Measurements from ENCODE around the gene MEST. TPM values are rescaled to one million over a fixed set of nuclear protein-coding genes. Genes with fewer than 3 reads are reported as not detected.

Gene MEST
- total RNA-seq, 1 experiment from 2014 or later = 49.5 TPM

DNA sequence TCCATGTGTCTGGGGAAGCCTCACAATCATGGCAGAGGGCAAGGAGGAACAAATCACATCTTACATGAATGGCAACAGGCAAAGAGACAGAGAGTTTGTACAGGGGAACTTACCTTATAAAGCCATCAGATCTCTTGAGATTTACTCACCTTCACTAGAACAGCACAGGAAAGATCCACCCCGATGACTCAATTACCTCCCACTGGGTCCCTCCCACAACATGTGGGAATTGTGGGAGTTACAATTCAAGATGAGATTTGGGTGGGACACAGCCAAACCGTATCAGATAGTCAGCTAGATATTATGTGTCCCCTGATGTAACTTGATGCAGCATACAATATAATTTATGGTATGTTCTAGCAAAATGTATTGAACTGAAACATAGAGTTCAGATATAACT is 36.9 kb upstream of the MEST start:
- ATAC-seq = no peak
- TF ChIP-seq, protein P1, sequence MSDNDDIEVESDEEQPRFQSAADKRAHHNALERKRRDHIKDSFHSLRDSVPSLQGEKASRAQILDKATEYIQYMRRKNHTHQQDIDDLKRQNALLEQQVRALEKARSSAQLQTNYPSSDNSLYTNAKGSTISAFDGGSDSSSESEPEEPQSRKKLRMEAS (IDR thresholded peaks at IDR 0.05) = no peak
- no peak for TF ChIP-seq POLR2AphosphoS5 (IDR thresholded peaks at IDR 0.05; ENCODE audit: low read depth, low read length)
- TF ChIP-seq JUND (IDR thresholded peaks at IDR 0.05) = no peak
- no peak for TF ChIP-seq SP1 (IDR thresholded peaks at IDR 0.05; ENCODE audit: low read depth)
- TF ChIP-seq POLR2A (IDR thresholded peaks at IDR 0.05; ENCODE audit: borderline replicate concordance, extremely low read depth, insufficient read depth, insufficient read length) = no peak
- no peak for TF ChIP-seq YY1 (IDR thresholded peaks at IDR 0.05; ENCODE audit: extremely low read depth, insufficient replicate concordance, low read depth, low read length)
- TF ChIP-seq ZNF274 (IDR thresholded peaks at IDR 0.05; ENCODE audit: low read depth, low read length) = no peak
- no peak for TF ChIP-seq SRF (IDR thresholded peaks at IDR 0.05; ENCODE audit: low read depth)
- no peak for TF ChIP-seq EGR1 (IDR thresholded peaks at IDR 0.05; ENCODE audit: low read depth)
- TF ChIP-seq, protein P2, sequence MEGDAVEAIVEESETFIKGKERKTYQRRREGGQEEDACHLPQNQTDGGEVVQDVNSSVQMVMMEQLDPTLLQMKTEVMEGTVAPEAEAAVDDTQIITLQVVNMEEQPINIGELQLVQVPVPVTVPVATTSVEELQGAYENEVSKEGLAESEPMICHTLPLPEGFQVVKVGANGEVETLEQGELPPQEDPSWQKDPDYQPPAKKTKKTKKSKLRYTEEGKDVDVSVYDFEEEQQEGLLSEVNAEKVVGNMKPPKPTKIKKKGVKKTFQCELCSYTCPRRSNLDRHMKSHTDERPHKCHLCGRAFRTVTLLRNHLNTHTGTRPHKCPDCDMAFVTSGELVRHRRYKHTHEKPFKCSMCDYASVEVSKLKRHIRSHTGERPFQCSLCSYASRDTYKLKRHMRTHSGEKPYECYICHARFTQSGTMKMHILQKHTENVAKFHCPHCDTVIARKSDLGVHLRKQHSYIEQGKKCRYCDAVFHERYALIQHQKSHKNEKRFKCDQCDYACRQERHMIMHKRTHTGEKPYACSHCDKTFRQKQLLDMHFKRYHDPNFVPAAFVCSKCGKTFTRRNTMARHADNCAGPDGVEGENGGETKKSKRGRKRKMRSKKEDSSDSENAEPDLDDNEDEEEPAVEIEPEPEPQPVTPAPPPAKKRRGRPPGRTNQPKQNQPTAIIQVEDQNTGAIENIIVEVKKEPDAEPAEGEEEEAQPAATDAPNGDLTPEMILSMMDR (IDR thresholded peaks at IDR 0.05 in 2 of 3, conservative IDR thresholded peaks at IDR 0.05 in 1 of 3; ENCODE audit: borderline replicate concordance in 1 of 3, insufficient read depth in 1 of 3, low read depth in 2 of 3, low read length in 2 of 3) = no peak
- no peak for TF ChIP-seq EZH2 (IDR thresholded peaks at IDR 0.05)
- TF ChIP-seq, protein P3, sequence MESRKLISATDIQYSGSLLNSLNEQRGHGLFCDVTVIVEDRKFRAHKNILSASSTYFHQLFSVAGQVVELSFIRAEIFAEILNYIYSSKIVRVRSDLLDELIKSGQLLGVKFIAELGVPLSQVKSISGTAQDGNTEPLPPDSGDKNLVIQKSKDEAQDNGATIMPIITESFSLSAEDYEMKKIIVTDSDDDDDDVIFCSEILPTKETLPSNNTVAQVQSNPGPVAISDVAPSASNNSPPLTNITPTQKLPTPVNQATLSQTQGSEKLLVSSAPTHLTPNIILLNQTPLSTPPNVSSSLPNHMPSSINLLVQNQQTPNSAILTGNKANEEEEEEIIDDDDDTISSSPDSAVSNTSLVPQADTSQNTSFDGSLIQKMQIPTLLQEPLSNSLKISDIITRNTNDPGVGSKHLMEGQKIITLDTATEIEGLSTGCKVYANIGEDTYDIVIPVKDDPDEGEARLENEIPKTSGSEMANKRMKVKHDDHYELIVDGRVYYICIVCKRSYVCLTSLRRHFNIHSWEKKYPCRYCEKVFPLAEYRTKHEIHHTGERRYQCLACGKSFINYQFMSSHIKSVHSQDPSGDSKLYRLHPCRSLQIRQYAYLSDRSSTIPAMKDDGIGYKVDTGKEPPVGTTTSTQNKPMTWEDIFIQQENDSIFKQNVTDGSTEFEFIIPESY (IDR thresholded peaks at IDR 0.05; ENCODE audit: extremely low read depth, insufficient replicate concordance, low read length) = no peak
- TF ChIP-seq CEBPB (IDR thresholded peaks at IDR 0.05; ENCODE audit: low read depth) = no peak
- TF ChIP-seq, protein P4, sequence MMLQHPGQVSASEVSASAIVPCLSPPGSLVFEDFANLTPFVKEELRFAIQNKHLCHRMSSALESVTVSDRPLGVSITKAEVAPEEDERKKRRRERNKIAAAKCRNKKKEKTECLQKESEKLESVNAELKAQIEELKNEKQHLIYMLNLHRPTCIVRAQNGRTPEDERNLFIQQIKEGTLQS (IDR thresholded peaks at IDR 0.05) = no peak
- no peak for TF ChIP-seq CBX3 (IDR thresholded peaks at IDR 0.05; ENCODE audit: low read depth)
- CTCF ChIA-PET = no interaction called here
- Histone ChIP-seq H2AFZ (ENCODE audit: low read depth, low read length, poor library complexity, severe bottlenecking) (no peak overlapping the region), H3K9ac (ENCODE audit: low read length) (no peak overlapping the region), H3K4me2 (ENCODE audit: low read length) (no peak overlapping the region), H3K4me1 (ENCODE audit: control insufficient read depth in 1 of 2, insufficient read depth in 2 of 2, low read length in 2 of 2) (peaks cover 0 to 6% of the 10 kb centered on the region in 2 experiments; a peak in 1 of 4 replicates), H3K27ac (ENCODE audit: low read depth, low read length) (no peak overlapping the region), H3K9me3 (ENCODE audit: control insufficient read depth in 1 of 2, insufficient read depth in 1 of 2, low read depth in 1 of 2, low read length in 2 of 2) (no peaks in the 10 kb centered on the region), H3K27me3 (ENCODE audit: insufficient read depth, low read length) (no peaks in the 10 kb centered on the region), H3K79me2 (ENCODE audit: insufficient read depth, low read length) (no peaks in the 10 kb centered on the region), H3K9me2 (ENCODE audit: insufficient read depth) (no peaks in the 10 kb centered on the region), H4K20me1 (ENCODE audit: insufficient read depth) (no peaks in the 10 kb centered on the region), H3K4me3 (replicated peaks in 1 of 2; ENCODE audit: low read depth in 1 of 2, low read length in 2 of 2) (no peak overlapping the region), H3K36me3 (ENCODE audit: control insufficient read depth in 1 of 2, insufficient read depth in 2 of 2, low read length in 2 of 2) (no peaks in the 10 kb centered on the region)
- RAD21 ChIA-PET (ENCODE audit: low non-redundant PET in 1 of 2, low total read pairs in 2 of 2, uncharacterized antibody in 2 of 2, unreplicated experiment in 2 of 2) = no interaction called here
- BruUV-seq (replicated peaks) = no TSS peak
- intact Hi-C loops (cut with micrococcal nuclease) = no loop called here
- POLR2A ChIA-PET = no interaction called here
- no peak for DNase-seq (ENCODE audit: low read depth, low spot score)

All from HCT116 (cell line).